ENCODE data around the gene CAPG. TPM values are rescaled to one million over a fixed set of nuclear protein-coding genes. Genes with fewer than 3 reads are reported as not detected.

The CAPG gene
- total and polyA plus RNA-seq, 9 of the 15 experiments (the other 6 are each of a cell fraction or from before 2014, with no cell fraction given) = 10.6 to 90.4 (median 56.0) TPM

GRCh38 chr2:85435981-85436835, 26.0 kb upstream of the CAPG start:
- H3K4me2 ChIP-seq (ENCODE audit: insufficient read depth, low read length) = no peak overlapping the region
- in situ Hi-C loops (cut with MboI) = no loop called here
- ATAC-seq = peak; percentile 12
- peak in 1 of 4 experiments; percentile 50 for DNase-seq (ENCODE audit: extremely low read depth in 1 of 4, low spot score in 3 of 4)
- 62% methylated on average over 15 of the region's 16 CpGs for WGBS (ENCODE audit: insufficient coverage, low coverage, missing lambda C conversion rate)
- H3K4me3 ChIP-seq = no peak overlapping the region
- no peaks in the 10 kb centered on the region for H4K20me1 ChIP-seq (replicated peaks; ENCODE audit: control insufficient read depth, insufficient read depth, low read length)
- POLR2A ChIA-PET = interaction anchor here (0.6 to 63.9 kb wide), 5 partner anchors 16 to 522 kb away, joined by 3 to 1576 read pairs (median 3); partner anchors contain the start of genes C2orf68 and MAT2A
- H3K27me3 ChIP-seq (ENCODE audit: control insufficient read depth in 2 of 2, insufficient read depth in 2 of 2, low read length in 2 of 2) = no peaks in the 10 kb centered on the region
- H3K4me1 ChIP-seq (replicated peaks in 1 of 2; ENCODE audit: control insufficient read depth in 2 of 2, insufficient read depth in 2 of 2, low read length in 2 of 2) = peaks cover 28 to 56% of the 10 kb centered on the region in 2 experiments
- peak overlapping the region; percentile 61 to 73; a peak in 1 of 4 replicates for H3K9ac ChIP-seq (ENCODE audit: insufficient read depth in 1 of 2, low read depth in 2 of 2, low read length in 2 of 2)
- intact Hi-C loops (cut with micrococcal nuclease) = loop anchor here (5.0 kb wide), 2 partner anchors 61 to 101 kb away; partner anchors contain the start of gene MAT2A
- CTCF ChIA-PET (ENCODE audit: low intra/inter-chr PET ratio) = interaction anchor here (0.7 to 0.8 kb wide), 2 partner anchors 15 to 44 kb away, joined by 3 read pairs; no protein-coding TSS in a partner anchor
- H3K27ac ChIP-seq (ENCODE audit: extremely low read depth, low read depth, low read length) = peak overlapping the region; percentile 79; the same call in 2 of the 3 replicates
- no peaks in the 10 kb centered on the region for H3K9me1 ChIP-seq (ENCODE audit: control insufficient read depth, insufficient read depth, low read length)
- peak overlapping the region; percentile 51 for H2AFZ ChIP-seq (ENCODE audit: low read depth, low read length)
- H3K9me3 ChIP-seq (replicated peaks; ENCODE audit: control insufficient read depth, insufficient read depth, low read depth, low read length) = no peaks in the 10 kb centered on the region
- no peak for FAIRE-seq
- H3K79me2 ChIP-seq (ENCODE audit: control insufficient read depth, insufficient read depth, low read length) = no peaks in the 10 kb centered on the region; the same call in 2 of the 3 replicates
- BruUV-seq (replicated peaks) = no TSS peak
- no peaks in the 10 kb centered on the region for H3K36me3 ChIP-seq (ENCODE audit: control insufficient read depth, insufficient read depth, low read length)
- TF ChIP-seq CTCFL (IDR thresholded peaks at IDR 0.05; ENCODE audit: borderline replicate concordance, insufficient read depth, low read depth, low read length, poor library complexity, severe bottlenecking) = peak; percentile 43
- TF ChIP-seq CEBPG (CRISPR knock-in tag; IDR thresholded peaks at IDR 0.05) = no peak
- no peak for TF ChIP-seq CEBPG (tag; conservative IDR thresholded peaks at IDR 0.05 in 1 of 2, IDR thresholded peaks at IDR 0.05 in 1 of 2)
- no peak for TF ChIP-seq PHB2 (IDR thresholded peaks at IDR 0.05; ENCODE audit: low read depth)
- 0 out of 2 replicates have a peak, but pooled peaks have one; percentile 21 for TF ChIP-seq ZNF583 (CRISPR knock-in tag; IDR thresholded peaks at IDR 0.05)
- peak in 1 of 2 experiments; percentile 18 for TF ChIP-seq E2F6 (IDR thresholded peaks at IDR 0.05; ENCODE audit: borderline replicate concordance in 1 of 2, extremely low read depth in 1 of 2, insufficient read depth in 1 of 2, insufficient read length in 1 of 2, low read depth in 1 of 2, low read length in 1 of 2, poor library complexity in 1 of 2, severe bottlenecking in 1 of 2)
- TF ChIP-seq SLC30A9 (CRISPR knock-in tag; IDR thresholded peaks at IDR 0.05) = no peak
- TF ChIP-seq, protein P1, sequence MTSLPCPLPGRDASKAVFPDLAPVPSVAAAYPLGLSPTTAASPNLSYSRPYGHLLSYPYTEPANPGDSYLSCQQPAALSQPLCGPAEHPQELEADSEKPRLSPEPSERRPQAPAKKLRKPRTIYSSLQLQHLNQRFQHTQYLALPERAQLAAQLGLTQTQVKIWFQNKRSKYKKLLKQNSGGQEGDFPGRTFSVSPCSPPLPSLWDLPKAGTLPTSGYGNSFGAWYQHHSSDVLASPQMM (CRISPR knock-in tag; IDR thresholded peaks at IDR 0.05) = no peak
- TF ChIP-seq ZNF518B (CRISPR knock-in tag; IDR thresholded peaks at IDR 0.05) = no peak
